Natural killer cell (primary cell): ENCODE results near the gene SORCS2. TPM values are rescaled to one million over a fixed set of nuclear protein-coding genes. Genes with fewer than 3 reads are reported as not detected.

Experiments
- ATAC-seq, 3 donors: fragments of 150-1000 bp in 2 of 3; fragments of 200-7000 bp in 1 of 3; cut with Tn5 transposase; 1 replicate in 1 of 3; 2 replicates in 2 of 3; pipeline ENCODE4 v1.10.0; 2021; ENCODE audit warnings: mild to moderate bottlenecking in 2 of 3, moderate library complexity in 2 of 3
- DNase-seq, 2 donors: peaks; one replicate each; pipeline versions ENCODE4 v3.0.0 to v3.0.0-alpha.2; 2013 to 2021; ENCODE audit warnings: mixed read lengths in 1 of 2
- H3K27ac ChIP-seq: one replicate; pipeline ENCODE4 v1.5.1; 2013; ENCODE audit warnings: mild to moderate bottlenecking, low read length
- H3K27me3 ChIP-seq: one replicate; pipeline ENCODE4 v1.6.1; 2013; ENCODE audit warnings: low read length; ENCODE audit not compliant: control insufficient read depth, insufficient read depth
- H3K36me3 ChIP-seq: one replicate; pipeline ENCODE4 v1.6.1; 2013; ENCODE audit warnings: low read length; ENCODE audit not compliant: control insufficient read depth, insufficient read depth
- H3K4me1 ChIP-seq: one replicate; pipeline ENCODE4 v1.6.1; 2013; ENCODE audit warnings: low read length; ENCODE audit not compliant: control insufficient read depth, insufficient read depth
- H3K4me3 ChIP-seq: one replicate; pipeline ENCODE4 v1.5.1; 2013; ENCODE audit warnings: low read length
- H3K9me3 ChIP-seq: one replicate; pipeline ENCODE4 v1.6.1; 2013; ENCODE audit warnings: low read length; ENCODE audit not compliant: control insufficient read depth, insufficient read depth
- H3K27ac Mint-ChIP-seq, 2 donors: one replicate each; pipeline ENCODE4 v1.8.0; 2022; ENCODE audit warnings: mild to moderate bottlenecking in 2 of 2, mixed read lengths in 2 of 2, moderate library complexity in 1 of 2
- H3K27me3 Mint-ChIP-seq, 2 donors: one replicate each; pipeline ENCODE4 v1.8.0; 2022; ENCODE audit warnings: low read depth in 2 of 2, mixed read lengths in 2 of 2
- H3K36me3 Mint-ChIP-seq: one replicate; pipeline ENCODE4 v1.8.0; 2022; ENCODE audit warnings: mixed read lengths
- H3K4me1 Mint-ChIP-seq, 2 donors: one replicate each; pipeline ENCODE4 v1.8.0; 2022; ENCODE audit warnings: mixed read lengths in 2 of 2
- H3K4me3 Mint-ChIP-seq: one replicate; pipeline ENCODE4 v1.8.0; 2022; ENCODE audit warnings: mild to moderate bottlenecking, moderate library complexity, mixed read lengths
- H3K9me3 Mint-ChIP-seq, 2 donors: one replicate each; pipeline ENCODE4 v1.8.0; 2022; ENCODE audit warnings: mixed read lengths in 2 of 2
- WGBS: methylation state at CpG from one replicate; pipeline ENCODE4 v1.1.7; 2013; ENCODE audit warnings: missing lambda C conversion rate; ENCODE audit not compliant: insufficient coverage; 5-methylcytosine and 5-hydroxymethylcytosine counted together
- intact Hi-C: fragments of 100-400 bp; cut with micrococcal nuclease; formaldehyde crosslinking; loops from one replicate; pipeline ENCODE4 v1.14.2; 2022
- total RNA-seq, 4 donors: library from RNA; stranded (reverse); fragments of 120-200 nt in 1 of 4; gene quantifications; one replicate each; pipeline versions ENCODE4 v1.2.3 to v1.2.4, GENCODE V29; 2013 to 2022
- TF ChIP-seq, protein P1 (sequence below): fragments of 200-600 bp; IDR thresholded peaks from one replicate; pipeline ENCODE4 v1.8.0; 2022; ENCODE audit warnings: antibody characterized with exemption

SORCS2 gene
- total RNA-seq, 3 donors from 2014 or later (not counting 1 experiment from before 2014, with no cell fraction given): 1.2 to 2.5 (median 1.4) TPM

- ATAC-seq (no peak), DNase-seq (no peak)
- Histone ChIP-seq H3K27me3 (peaks cover 5% of the 10 kb centered on the region), H3K4me3 (no peak overlapping the region), H3K27ac (no peak overlapping the region), H3K36me3 (no peaks in the 10 kb centered on the region), H3K9me3 (no peaks in the 10 kb centered on the region), H3K4me1 (no peaks in the 10 kb centered on the region)
- Mint-ChIP-seq H3K4me1 (no peaks in the 10 kb centered on the region), H3K27me3 (peaks cover 23 to 39% of the 10 kb centered on the region in 2 donors), H3K27ac (no peak overlapping the region), H3K4me3 (no peak overlapping the region), H3K36me3 (no peaks in the 10 kb centered on the region), H3K9me3 (no peaks in the 10 kb centered on the region)
- 84% methylated on average over 6 of the region's 6 CpGs for WGBS
- TF ChIP-seq, protein P1, sequence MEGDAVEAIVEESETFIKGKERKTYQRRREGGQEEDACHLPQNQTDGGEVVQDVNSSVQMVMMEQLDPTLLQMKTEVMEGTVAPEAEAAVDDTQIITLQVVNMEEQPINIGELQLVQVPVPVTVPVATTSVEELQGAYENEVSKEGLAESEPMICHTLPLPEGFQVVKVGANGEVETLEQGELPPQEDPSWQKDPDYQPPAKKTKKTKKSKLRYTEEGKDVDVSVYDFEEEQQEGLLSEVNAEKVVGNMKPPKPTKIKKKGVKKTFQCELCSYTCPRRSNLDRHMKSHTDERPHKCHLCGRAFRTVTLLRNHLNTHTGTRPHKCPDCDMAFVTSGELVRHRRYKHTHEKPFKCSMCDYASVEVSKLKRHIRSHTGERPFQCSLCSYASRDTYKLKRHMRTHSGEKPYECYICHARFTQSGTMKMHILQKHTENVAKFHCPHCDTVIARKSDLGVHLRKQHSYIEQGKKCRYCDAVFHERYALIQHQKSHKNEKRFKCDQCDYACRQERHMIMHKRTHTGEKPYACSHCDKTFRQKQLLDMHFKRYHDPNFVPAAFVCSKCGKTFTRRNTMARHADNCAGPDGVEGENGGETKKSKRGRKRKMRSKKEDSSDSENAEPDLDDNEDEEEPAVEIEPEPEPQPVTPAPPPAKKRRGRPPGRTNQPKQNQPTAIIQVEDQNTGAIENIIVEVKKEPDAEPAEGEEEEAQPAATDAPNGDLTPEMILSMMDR: no peak
- intact Hi-C loops: no loop called here
Measured at GRCh38 chr4:7307394-7308099, 115.2 kb downstream of the SORCS2 start.

DNA sequence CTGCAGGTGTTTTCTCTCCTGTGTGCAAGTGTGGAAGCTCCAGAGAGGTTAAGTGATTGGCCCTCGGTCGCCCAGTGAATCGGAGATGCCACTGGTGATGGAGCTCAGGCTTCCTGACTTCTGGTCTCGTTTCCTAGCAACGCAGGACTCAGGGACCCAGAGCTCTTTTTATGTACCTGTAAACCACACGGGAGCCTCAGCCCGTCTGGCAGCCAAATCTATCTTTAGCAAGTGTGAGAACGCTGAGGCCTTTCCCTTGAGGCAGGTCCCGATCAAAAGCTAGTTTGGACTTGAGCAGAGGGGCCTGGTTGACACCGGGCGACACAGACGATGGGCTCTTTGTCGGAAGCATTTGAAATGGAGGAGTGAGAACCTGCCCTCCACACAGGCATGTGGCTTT, 116.8 kb downstream of the SORCS2 start:
- Mint-ChIP-seq H3K4me3 (no peak overlapping the region), H3K4me1 (no peaks in the 10 kb centered on the region), H3K36me3 (no peaks in the 10 kb centered on the region), H3K9me3 (no peaks in the 10 kb centered on the region), H3K27ac (no peak overlapping the region), H3K27me3 (peaks cover 16 to 39% of the 10 kb centered on the region in 2 donors)
- H3K9me3 ChIP-seq: no peaks in the 10 kb centered on the region
- TF ChIP-seq, protein P1: no peak
- no peak for ATAC-seq
- H3K27ac ChIP-seq: no peak overlapping the region
- WGBS: 65% methylated on average over 13 of the region's 13 CpGs
- H3K4me1 ChIP-seq: no peaks in the 10 kb centered on the region
- H3K36me3 ChIP-seq: no peaks in the 10 kb centered on the region
- peaks cover 5% of the 10 kb centered on the region for H3K27me3 ChIP-seq
- intact Hi-C loops: no loop called here
- DNase-seq: no peak
- no peak overlapping the region for H3K4me3 ChIP-seq

DNA sequence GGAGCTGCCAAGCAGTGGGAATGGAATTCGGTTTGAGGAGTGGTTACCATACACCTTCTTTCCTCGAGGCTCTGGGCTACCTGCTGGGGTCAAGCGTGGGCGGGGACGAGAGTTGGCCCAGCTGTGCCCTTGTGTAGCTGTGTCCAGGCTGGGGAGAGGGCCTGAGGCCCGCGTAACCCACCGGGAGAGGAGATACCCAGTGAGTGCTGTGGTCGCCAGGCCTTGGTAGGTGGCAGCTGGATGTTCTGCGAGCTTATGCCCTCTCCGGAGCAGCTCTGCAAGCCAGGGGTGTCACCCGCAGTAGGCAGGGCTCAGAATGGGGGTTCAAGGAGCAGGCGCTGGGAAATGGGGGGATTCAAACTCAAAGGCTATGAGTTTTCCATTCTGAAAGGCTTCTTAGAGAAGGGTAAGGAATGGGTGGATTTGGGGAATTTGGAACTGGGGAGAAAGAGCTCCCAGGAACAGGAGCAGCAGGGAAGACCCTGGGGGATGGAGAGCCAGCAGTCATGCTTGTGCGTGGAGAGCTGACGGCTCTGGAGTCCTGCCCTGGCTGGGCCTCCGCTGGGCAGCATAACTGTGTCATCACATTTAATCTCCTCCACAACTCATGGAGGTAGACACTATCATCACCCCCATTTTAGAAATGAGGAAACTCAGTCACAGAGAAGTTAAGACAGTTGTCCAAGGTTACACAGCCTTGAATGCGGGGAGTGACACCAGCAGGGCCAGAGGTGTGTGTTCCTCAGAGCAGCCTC, 117.5 kb downstream of the SORCS2 start:
- no peak overlapping the region for H3K4me3 ChIP-seq
- H3K27me3 Mint-ChIP-seq: peaks cover 14 to 39% of the 10 kb centered on the region in 2 donors
- H3K9me3 Mint-ChIP-seq: no peaks in the 10 kb centered on the region
- WGBS: 79% methylated on average over 17 of the region's 17 CpGs
- TF ChIP-seq, protein P1: no peak
- H3K27ac ChIP-seq: no peak overlapping the region
- H3K27ac Mint-ChIP-seq: no peak overlapping the region
- peaks cover 5% of the 10 kb centered on the region for H3K27me3 ChIP-seq
- no peak overlapping the region for H3K4me3 Mint-ChIP-seq
- no peaks in the 10 kb centered on the region for H3K4me1 ChIP-seq
- no peaks in the 10 kb centered on the region for H3K36me3 ChIP-seq
- no peak for DNase-seq
- no peaks in the 10 kb centered on the region for H3K4me1 Mint-ChIP-seq
- H3K36me3 Mint-ChIP-seq: no peaks in the 10 kb centered on the region
- intact Hi-C loops: no loop called here
- H3K9me3 ChIP-seq: no peaks in the 10 kb centered on the region
- ATAC-seq: no peak
